ENCODE measurements around the gene CFAP46. TPM values are rescaled to one million over a fixed set of nuclear protein-coding genes. Genes with fewer than 3 reads are reported as not detected.
A peak's percentile ranks its signal among the peaks of the same experiment; 100 is the strongest.

Gene CFAP46
- total RNA-seq, 1 donor from 2014 or later = 10.9 TPM

DNA sequence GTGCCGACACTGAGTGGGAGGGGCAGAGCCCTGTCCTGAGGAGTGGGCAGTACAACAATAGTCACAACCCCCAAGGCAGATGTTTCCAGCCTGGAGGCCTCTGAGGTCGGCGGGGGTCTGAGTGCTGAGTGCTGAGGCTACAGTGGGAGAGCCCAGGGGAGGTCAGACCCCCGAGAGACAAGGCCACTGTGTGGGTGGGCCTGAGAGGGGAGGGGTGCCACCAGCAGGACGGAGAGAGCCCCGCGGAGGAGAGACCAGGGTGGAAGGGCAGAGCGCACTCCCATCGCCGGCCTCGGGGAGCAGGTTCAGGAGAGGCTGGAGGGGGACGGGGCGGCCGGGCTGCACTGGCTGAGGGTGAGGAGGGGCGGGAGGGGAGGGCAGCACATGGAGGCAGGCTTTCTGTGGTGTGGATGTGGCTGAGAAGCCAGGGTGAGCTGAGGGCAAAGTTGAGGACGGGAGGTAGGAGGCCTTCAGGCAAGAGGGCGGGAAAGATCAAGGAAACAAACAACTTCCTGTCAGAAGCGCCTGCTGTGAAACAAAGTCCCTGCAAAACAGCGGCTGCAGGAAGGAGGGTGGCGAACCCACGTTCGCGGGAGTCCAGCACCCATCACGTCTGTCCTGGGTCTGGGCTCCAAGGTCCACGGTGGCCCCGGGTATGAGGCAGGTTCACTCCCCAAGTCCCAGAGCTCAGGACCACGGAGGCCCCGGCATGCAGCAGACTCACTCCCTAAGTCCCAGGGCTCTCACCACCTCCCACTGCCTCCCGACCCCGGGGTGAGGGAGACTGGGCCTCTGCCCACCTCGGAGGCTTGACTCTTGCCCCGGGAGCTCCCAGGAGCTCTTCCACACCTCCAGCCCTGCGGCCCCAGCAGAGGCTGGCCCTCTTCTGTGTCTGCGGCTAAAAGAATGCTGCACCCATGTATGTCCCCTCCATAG lies 79.6 kb downstream of the CFAP46 start:
- no peaks in the 10 kb centered on the region for H3K27me3 Mint-ChIP-seq
- H3K36me3 Mint-ChIP-seq = no peaks in the 10 kb centered on the region
- peaks cover 24% of the 10 kb centered on the region for H3K4me1 Mint-ChIP-seq (ENCODE audit: unreplicated experiment)
- TF ChIP-seq, protein P1, sequence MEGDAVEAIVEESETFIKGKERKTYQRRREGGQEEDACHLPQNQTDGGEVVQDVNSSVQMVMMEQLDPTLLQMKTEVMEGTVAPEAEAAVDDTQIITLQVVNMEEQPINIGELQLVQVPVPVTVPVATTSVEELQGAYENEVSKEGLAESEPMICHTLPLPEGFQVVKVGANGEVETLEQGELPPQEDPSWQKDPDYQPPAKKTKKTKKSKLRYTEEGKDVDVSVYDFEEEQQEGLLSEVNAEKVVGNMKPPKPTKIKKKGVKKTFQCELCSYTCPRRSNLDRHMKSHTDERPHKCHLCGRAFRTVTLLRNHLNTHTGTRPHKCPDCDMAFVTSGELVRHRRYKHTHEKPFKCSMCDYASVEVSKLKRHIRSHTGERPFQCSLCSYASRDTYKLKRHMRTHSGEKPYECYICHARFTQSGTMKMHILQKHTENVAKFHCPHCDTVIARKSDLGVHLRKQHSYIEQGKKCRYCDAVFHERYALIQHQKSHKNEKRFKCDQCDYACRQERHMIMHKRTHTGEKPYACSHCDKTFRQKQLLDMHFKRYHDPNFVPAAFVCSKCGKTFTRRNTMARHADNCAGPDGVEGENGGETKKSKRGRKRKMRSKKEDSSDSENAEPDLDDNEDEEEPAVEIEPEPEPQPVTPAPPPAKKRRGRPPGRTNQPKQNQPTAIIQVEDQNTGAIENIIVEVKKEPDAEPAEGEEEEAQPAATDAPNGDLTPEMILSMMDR (conservative IDR thresholded peaks at IDR 0.05) = no peak
- peak overlapping the region; percentile 27 for H3K4me3 Mint-ChIP-seq
- H3K27ac Mint-ChIP-seq = peak overlapping the region; percentile 32
- H3K9me3 Mint-ChIP-seq = no peaks in the 10 kb centered on the region
- peak; percentile 66 for DNase-seq (ENCODE audit: extremely low spot score, unreplicated experiment)

DNA sequence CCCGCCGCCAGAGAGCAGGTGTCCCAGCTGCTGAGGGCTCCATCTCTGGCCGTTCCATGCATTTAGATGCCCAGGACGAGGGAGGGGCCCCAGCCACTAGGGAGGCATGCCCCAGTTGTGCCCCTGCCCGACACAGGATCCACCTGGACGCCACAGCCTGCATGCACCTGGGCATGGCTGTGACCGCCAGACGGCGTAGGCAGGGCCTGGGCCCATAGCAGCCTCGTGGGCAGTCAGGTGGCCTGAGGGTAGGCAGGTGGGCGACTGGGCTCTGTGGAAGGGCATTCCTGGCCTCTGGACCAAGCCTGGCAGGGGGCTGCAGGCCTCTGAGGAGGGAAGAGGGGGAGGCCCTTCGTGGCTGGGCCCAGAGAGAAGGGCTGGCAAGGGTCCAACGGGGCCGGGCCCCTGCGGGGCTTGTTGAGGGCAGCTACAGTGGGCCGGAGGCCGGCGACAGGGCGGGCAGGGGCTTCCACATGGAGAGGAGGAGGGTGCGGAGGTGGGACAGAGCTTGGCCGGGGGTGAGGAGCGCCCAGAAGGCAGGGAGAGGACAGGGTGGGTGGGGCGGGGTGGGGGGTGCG lies 80.4 kb downstream of the CFAP46 start:
- peaks cover 19% of the 10 kb centered on the region for H3K4me1 Mint-ChIP-seq (ENCODE audit: unreplicated experiment)
- no peaks in the 10 kb centered on the region for H3K27me3 Mint-ChIP-seq
- DNase-seq (ENCODE audit: extremely low spot score, unreplicated experiment) = no peak
- H3K9me3 Mint-ChIP-seq = no peaks in the 10 kb centered on the region
- no peak overlapping the region for H3K4me3 Mint-ChIP-seq
- no peak overlapping the region for H3K27ac Mint-ChIP-seq
- no peaks in the 10 kb centered on the region for H3K36me3 Mint-ChIP-seq
- TF ChIP-seq, protein P1 (conservative IDR thresholded peaks at IDR 0.05) = no peak

DNA sequence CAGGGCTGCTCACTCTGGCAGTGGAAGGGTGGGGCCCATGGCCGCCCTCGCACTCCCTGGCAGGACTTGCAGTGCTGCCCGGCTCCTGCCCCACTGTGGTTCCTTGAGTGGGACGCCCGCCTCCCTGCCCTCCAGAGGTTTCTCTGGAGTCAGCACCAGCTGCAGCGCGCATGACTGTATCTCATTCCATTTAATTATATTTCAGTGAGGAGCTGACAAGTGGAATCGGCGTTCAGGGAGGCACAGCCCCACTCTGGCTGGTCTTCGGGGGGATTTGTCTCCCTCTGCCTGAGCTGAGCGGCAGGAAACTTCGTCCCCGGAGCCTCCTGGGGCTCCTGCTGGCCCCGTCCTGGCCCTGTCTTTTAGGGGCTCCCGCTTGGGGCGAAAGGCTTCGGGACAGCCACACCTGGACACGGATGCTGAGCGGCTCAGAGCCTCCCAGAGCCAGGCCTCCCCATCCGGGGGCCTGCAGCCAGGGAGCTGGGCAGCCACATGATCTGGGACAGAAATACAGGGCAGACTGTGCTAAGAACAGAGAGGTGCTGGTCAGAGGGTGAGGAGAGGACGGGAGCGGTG lies 81.2 kb downstream of the CFAP46 start:
- no peaks in the 10 kb centered on the region for H3K36me3 Mint-ChIP-seq
- peaks cover 19% of the 10 kb centered on the region for H3K4me1 Mint-ChIP-seq (ENCODE audit: unreplicated experiment)
- H3K27ac Mint-ChIP-seq = no peak overlapping the region
- DNase-seq (ENCODE audit: extremely low spot score, unreplicated experiment) = peak; percentile 65
- TF ChIP-seq, protein P1 (conservative IDR thresholded peaks at IDR 0.05) = no peak
- H3K27me3 Mint-ChIP-seq = no peaks in the 10 kb centered on the region
- no peaks in the 10 kb centered on the region for H3K9me3 Mint-ChIP-seq
- no peak overlapping the region for H3K4me3 Mint-ChIP-seq

DNA sequence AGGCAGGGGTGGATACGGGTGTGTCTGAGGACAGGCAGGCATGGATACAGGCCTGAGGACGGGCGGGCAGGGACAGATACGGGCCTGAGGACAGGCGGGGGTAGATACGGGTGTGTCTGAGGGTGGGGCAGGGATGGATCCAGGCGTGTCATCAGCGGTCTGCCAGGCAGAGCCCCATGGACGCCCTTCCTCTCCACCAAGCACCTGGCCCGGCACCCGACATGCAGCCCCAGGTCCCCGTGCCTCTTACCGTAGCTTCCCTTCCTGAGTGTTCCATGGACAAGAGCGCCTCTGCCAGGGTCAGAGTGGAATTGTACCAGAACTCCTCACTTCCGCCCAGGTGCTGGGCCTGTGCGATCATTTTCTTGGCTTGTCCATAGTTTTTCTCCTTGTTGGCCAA lies 81.8 kb downstream of the CFAP46 start:
- peak overlapping the region; percentile 23 for H3K4me3 Mint-ChIP-seq
- H3K4me1 Mint-ChIP-seq (ENCODE audit: unreplicated experiment) = peaks cover 17% of the 10 kb centered on the region
- no peak overlapping the region for H3K27ac Mint-ChIP-seq
- H3K36me3 Mint-ChIP-seq = no peaks in the 10 kb centered on the region
- peak; percentile 60 for DNase-seq (ENCODE audit: extremely low spot score, unreplicated experiment)
- H3K27me3 Mint-ChIP-seq = peaks cover 6% of the 10 kb centered on the region
- no peaks in the 10 kb centered on the region for H3K9me3 Mint-ChIP-seq
- TF ChIP-seq, protein P1 (conservative IDR thresholded peaks at IDR 0.05) = no peak

DNA sequence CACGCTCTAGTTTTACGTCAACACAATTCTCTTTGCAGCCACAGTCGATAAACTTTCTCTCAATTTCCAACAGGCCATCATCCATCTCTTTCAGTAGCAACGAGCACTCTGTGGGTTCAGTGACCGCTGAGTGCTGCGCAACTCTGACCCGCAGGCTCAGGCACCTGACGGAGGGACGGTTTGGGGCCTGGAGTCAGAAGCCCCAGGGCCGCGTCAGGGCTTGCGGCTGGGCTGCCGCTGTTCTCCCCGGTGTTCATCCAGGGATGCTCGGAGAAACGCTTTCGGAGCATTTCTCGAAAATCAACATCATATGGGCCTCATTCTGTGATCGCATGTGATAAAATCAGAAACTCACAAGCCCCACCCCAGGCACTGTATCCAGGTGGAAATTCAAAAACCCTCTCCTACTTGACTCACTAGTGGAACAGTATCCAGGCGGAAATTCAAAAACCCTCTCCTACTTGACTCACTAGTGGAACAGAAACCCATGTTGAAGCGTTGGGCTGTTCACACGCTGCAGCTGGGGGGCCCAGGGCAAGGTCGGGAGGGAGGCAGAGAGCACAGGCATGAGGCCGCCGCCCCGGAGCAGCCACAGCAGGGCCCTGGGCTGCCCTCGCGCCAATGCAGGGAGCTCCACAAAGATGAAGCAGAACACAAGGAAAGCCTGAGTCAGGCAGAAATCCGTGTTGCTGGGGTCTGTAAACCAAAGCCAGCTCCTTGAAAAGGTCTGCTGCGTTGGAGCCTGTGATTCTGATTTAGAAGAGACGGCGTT lies 83.1 kb downstream of the CFAP46 start:
- Mint-ChIP-seq H3K4me3 (no peak overlapping the region), H3K27ac (no peak overlapping the region), H3K27me3 (peaks cover 11% of the 10 kb centered on the region), H3K36me3 (no peaks in the 10 kb centered on the region), H3K9me3 (no peaks in the 10 kb centered on the region), H3K4me1 (ENCODE audit: unreplicated experiment) (peaks cover 9% of the 10 kb centered on the region)
- TF ChIP-seq, protein P1 (conservative IDR thresholded peaks at IDR 0.05) = no peak
- peak; percentile 63 for DNase-seq (ENCODE audit: extremely low spot score, unreplicated experiment)

Data from type B pancreatic cell (in vitro differentiated cells).